Peyer's patch (tissue), 4 donors: ENCODE results near the gene LHCGR.

Source experiments
- CTCF ChIP-seq, 6 experiments: fragments of 450-650 bp in 4 of 6; fragments of 200-600 bp in 2 of 6; sonication (generic) in 1 of 6; IDR thresholded peaks; one replicate each; pipeline ENCODE4 v1.5.1; 2017 to 2019; ENCODE audit warnings: antibody characterized with exemption in 6 of 6, mild to moderate bottlenecking in 3 of 6, moderate library complexity in 1 of 6
- POLR2A ChIP-seq, 2 donors: fragments of 450-650 bp; IDR thresholded peaks; one replicate each; pipeline ENCODE4 v1.5.1; 2017; ENCODE audit warnings: antibody characterized with exemption in 2 of 2, mild to moderate bottlenecking in 2 of 2, moderate library complexity in 2 of 2

GRCh38 chr2:48736251-48736650, 19.3 kb downstream of the LHCGR start:
- no peak for TF ChIP-seq CTCF (IDR thresholded peaks at IDR 0.05)
- no peak for TF ChIP-seq POLR2A (IDR thresholded peaks at IDR 0.05)
